Measurements from ENCODE around the gene ALK.

The ALK gene

DNA sequence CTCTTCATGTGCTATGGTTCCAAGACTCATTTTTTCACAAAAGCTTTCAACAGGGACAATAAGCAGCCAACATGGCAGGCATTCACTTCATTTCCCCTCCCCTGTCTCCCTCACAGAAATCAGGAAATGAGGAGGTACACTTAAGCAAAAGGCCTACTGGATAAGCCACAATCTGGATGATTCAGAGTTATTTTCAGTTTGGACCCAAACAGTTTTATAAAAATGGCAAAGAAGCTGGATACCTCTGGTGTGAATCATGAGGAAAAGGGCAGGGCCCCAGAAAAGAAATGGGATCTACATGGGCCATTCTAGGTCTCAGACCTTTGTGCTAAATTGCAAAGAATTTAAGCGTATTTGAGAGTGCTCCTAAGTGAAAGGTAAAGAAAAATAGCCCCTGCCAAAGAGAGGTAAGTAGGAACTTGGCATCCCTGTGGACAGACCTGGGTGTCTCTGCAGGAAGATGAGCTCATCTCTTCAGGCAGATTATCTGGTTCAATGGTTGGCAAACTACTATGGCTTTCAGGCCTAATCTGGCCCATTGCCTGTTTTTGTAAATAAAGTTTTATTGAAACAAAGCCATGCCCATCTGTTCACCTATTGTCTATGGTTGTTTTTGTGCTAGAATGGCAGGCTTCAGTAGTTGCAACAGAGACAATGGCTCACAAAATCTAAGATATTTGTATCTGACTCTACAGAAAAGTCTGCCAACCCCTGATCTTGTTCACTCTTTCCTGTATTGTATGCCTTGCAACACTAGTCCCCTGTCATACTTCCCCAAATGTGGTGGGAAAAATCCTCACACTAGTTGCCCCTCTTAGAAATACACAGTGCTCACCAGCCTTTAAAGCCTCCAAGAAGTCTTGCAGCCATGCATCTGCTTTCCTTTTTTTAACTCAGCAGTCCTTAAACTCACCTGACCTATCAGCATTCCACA, 315.0 kb downstream of the ALK start:
- DNase-seq = no peak

DNA sequence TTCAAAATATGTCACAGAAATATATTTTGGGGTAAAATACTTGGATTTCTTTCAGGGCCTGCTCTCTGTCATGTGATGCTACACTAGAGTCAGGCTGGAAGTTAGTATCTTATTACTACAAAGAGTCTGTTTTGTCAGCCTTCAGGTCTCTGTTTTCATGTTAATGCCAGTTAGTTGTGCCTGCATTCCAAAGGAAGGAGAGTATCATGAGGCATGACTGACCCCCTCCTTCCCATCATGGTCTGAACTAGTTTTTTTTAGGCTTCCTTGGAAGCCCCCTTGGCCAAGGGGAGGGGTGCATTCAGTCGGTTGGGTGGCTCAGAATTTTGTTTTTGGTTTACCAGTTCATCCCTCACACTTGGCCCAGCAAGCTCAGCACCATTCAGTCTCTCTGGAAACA, 318.0 kb downstream of the ALK start:
- DNase-seq = no peak

DNA sequence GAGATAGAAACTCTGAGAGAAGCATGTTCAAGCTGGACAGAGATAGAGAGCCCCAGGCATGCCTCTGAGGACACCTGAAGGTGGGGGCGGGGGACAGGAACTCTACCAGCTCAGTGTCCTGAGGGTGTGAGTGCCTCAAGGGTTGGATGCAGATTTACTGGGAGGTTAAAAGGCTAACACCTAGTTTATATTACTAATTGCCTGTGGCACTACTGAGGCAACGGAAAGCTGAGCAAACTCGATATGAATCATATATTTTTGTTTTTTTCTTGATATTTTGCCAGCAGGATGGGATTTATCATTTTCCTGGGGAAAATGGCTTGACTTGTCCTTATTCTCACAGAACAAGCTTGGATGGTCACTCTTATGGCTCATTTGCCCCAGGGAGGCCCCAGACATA, 319.5 kb downstream of the ALK start:
- no peak for DNase-seq

DNA sequence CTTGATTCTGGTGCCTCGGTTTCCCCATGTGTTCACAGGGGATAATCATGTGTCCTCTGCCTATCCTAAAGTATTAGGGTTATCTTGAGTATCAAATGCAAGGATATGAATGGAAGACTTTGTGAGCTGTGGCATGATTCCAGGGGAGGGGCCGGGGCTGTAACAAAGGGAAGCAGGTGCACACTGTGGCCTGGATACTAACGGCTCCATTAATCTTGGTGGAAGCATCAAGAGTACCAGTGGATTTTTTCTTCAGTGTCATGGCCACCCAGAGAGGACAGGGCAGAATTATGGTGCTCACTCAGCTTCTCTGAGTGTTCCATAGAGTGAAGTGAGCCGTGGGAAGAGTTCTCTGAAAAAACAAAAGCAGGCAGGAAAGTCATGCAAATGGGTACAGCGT, 320.1 kb downstream of the ALK start:
- no peak for DNase-seq

DNA sequence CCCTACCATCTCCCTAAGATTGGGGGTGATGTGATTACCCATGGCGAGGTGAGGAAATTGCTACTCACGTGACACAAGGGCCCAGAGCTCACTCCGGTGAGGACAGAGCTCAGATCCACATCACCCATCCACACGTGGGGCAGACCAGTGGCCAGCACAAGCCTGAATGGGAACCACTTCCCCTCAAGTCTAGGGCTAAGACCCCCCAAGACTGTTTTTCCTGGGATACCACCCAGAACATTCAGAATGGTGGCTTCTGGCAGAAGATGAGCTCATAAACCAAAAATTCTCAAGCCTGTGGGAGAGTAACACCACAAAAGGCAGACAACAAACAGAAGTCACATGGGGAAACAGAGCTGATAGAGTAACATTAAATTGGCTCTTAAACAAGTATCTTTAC, 321.4 kb downstream of the ALK start:
- DNase-seq = no peak

DNA sequence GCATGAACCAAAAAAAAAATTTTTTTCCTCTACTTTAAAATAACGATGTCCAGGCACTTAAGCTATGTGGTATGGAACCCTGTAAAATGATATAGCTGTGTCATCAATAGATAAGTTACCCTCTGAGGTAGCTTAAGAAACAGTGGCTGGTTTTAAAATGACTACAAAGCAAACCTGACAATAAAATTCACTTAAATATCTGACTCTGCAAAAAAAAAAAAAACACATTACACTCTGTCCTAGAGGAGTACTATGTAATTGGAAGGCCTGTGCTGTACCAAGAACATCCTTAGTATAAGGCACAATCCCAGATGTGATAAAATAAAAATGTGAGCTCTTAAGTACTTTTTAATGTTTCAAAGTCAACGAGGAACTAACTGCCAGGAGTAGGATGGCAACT, 322.4 kb downstream of the ALK start:
- no peak for DNase-seq

DNA sequence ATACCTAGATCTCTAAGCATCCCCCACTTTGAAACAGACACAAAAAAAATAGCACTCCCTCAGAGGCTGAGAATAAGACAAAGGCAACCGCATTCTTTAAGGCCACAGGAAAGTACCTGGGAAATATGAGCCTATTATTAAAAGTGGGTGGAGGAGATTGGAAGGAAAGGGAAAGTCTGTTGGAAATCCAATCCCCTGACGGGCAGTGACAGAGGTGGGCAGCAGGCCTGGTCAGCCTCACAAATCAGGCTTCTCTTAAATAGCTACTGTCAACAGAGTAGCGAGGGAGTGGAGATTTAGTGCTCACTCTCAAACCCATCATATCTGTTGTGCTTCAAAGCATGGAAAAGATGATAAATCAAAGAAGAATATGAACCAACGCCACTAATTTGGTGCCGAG, 324.4 kb downstream of the ALK start:
- no peak for DNase-seq

DNA sequence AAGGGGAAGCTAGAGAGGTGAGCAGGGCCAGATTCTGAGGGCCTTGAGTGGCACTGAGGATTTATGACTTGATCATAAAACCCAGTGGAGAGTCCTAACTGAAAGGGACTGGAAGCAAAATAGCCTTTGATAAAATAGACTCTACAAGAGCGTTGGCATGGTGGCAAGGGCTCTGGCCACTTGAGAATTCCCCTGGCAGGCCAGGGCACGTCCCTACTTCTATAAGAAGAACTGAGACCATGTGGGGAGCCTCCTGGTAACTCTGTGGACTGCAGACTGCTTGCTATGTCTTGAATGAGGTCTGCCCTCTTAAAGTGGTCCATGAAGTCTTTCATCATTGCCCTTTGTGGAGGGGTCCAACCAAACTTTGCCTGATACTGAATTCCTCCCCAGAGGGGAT, 324.8 kb downstream of the ALK start:
- DNase-seq = no peak

DNA sequence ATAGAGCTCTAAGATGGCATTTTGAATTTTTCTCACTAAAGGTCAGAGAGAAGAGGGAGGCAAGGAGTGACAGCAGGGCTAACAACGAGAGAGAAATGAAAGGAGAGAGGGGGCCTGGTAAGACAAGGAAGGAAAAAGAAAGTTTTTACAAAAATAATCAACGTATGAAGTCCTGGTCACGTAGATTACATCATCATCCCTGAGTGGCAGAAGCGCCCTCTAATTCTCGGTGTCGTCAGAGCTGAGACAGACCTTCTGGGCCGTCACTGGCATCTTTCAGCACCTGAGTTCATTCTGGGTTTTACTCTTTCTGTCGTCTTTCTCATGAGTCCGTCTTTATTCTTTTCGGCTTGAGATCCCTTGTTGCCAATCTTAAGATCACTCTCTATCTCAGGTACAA, 329.8 kb downstream of the ALK start:
- no peak for DNase-seq

DNA sequence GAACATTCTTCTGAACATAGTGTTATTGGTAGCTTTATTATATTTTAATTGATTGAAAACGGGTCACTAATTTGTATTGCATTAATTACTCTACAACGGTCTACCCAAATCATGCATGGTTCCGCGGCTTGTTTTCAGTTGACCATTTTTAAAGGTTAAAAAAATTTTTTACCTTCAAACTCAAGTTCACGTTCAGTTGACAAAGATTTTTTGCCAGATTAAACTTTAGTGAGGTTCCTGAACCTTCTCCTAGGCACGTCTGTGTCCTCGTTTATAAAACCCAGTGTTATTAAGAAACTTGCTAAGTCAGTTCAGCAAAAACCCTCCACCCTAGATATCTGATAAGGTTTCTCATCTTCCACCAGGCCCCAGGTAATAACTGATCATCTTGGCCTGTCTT, 331.2 kb downstream of the ALK start:
- DNase-seq = no peak

DNA sequence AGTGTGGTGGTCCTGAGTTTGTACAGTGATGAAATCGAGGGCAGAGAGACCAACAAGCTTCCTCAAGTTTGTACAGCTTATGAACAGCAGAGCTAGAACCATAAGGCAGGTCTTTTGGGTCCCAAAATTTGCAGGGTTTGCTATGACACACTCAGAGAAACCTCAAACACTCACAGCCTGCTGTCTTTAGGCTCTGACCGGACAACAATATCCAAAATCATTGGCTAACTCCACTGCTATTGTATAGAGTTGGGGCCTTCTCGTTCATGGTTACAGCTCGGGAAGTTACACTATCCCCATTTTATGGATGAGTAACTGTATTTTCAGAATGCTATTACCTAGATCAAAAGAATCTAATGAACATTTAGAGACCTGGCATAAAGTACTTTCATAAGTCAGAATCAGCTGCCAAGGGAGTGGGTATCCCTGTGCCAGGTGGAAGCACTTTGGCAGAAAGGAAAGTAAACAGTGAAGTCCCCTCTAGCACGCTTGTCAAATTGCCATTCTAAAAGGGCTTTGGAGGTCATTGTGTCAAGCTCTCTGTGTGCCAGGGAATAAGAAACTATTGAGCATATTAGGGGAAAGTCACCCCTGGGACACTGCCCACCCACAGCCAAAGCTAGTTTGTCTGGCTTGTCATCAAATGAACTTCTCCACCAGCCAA, 331.8 kb downstream of the ALK start:
- DNase-seq = no peak

DNA sequence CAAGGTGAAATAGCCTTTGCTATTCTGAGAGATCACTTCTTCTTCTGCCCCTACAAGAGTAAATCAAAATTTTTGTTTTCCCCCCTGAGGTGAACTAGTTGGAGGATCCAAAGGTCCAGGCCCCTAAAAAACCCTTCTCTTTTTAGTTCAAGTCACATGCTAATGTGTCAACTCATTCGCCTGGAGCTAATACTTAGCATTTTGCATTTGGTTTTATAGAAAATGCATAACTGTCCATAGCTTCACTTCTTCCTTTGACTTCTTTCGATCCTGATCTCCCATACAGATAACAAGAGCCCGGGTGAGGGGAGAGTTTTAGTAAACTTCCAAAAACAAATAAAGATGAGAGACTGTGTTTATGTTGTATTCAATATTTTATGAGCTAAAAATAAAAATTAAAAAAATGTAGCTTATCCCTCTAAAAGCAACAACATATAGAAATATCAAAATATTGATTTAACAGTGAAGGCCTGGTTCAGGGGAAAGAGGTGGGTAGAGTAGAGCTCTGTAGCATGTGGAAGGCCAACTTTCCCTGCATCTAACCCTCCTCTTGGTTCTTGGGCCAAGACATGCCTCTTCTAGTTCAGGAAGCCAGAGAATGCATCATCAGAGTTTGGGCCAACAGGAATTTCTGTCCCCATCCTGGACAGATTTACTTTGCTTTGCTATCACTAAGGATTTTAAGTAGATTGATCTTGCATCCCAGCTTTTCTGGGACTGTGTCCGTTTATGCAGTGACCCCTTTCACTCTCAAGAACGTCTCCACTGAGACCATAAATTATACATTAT, 333.8 kb downstream of the ALK start:
- no peak for DNase-seq

DNA sequence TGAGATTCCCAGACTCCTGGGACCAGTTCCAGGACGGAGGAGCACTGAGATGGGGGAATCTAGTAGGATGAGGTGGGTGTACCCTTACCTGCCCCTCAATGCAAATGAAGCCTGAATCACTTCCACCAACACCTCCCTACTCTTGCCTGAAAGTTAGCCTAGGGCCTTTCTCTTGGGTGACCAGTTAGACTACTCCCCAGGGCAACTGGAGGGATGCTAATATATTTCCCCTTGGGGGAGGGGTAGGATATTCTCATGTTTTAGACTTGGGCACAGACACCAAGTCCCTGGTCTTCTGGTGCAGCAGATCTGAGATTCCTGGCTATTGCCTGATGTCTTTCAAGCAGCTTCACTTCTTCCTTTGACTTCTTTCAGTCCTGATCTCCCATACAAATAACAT, 334.5 kb downstream of the ALK start:
- no peak for DNase-seq

DNA sequence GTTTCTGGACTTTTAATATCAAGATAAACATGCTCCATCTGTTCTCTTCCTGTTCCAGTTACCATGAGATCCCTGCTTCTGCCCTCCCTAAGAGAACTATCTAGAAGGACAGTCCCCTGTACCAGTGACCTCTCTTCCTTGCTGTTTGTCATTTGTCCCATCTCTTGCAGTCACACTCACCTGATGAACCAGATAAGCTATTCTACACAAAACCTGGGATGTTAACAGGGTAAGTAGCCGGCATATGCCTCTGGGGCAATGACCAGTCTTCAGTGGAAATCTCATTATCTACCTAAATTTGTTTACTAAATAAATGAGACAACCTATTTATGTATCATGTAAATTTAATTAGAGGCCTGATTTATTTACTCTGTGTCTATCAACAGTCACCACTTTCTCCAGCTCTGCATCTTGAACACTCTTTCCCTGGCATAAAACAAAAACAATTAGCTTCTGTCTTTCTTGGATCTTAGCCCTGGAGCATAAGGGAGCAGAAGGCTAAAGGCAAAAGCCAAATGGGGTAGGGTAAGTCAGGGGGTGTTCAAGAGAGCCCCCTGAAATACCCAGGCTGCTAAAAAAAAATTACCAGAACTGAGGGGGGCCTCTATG, 337.7 kb downstream of the ALK start:
- DNase-seq = no peak

DNA sequence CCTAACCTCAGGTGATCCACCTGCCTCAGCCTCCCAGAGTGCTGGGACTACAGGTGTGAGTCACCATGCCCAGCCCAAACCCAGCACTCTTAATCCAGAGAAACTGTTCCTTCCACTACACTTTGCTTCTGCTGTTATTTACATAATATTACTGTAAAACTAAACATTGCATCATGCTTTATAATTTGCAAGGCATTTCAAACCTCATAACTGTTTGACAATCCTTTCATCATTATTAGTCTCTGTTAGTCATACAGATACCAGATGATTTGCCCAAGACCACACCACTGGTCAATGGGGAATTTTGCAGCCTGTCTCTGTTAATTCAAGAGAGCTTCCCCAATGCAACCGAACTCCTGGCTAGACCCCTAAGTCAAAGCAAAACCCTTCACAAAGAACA, 338.3 kb downstream of the ALK start:
- DNase-seq = no peak

DNA sequence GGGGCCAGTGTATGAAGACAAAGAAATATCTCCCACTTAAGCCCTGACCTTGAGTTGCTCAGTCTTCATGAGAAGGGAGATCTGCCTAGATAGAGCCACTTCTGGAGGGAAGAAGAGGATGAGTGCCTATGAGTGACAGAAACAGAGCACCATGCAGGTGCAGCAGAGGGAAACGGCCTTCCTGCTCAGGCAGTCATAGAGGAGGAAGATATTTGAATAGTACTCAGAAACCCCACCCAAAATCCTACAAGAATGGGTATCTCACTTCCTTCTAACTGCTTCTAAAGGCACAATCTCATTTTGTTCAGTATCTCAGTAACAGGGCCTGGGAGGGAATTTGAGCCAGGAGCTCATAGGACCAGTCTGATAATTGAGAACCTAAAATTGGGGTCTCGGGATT, 339.3 kb downstream of the ALK start:
- no peak for DNase-seq

DNA sequence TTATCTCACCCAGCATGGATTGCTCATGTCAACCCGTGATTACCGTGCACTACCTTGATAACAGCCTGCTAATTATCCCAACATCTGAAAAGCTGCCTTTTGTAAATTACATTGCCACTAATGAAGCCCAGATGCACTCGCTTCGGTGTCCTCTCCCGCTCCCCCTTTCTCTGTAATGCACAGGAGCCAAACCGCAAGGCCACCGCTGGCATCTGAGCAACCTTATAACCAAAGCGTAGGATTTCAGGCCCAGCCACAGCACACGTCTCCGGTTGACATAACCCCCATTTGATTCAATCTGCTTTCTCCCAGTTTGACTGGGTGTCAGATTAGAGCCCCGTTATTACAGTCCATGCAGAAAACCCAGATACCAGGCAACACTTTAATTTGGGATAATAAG, 341.2 kb downstream of the ALK start:
- no peak for DNase-seq

DNA sequence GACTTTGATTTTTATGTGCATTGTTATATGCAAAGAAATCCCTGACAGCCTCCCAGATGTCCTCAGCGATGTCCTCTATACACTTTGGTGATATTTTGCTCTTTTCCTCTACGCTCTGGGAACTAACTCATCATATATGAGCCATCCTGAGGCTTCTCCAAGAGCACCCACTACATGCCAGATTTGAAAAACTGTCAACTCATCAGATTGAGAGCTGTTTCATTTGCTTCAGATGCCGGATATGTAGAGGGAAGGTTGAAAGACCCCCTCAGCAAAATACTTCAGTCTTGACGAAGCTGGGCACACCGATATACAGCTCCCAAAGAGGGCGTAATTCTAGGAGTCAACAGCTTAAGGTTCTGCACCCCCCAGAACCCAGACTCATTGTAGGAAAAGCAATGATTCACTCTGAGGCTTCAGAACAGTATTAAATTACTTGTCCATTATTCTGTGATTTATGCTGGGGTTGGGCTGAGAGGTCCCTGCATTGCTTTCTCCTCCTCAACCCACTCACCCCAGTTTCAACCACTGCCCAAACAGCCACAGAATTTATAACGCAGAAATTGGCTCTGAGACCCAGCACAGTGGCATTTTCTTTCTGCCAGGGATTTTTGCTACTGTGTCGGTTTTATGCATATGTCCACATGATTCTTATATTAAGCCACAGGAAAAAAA, 341.8 kb downstream of the ALK start:
- DNase-seq = no peak

DNA sequence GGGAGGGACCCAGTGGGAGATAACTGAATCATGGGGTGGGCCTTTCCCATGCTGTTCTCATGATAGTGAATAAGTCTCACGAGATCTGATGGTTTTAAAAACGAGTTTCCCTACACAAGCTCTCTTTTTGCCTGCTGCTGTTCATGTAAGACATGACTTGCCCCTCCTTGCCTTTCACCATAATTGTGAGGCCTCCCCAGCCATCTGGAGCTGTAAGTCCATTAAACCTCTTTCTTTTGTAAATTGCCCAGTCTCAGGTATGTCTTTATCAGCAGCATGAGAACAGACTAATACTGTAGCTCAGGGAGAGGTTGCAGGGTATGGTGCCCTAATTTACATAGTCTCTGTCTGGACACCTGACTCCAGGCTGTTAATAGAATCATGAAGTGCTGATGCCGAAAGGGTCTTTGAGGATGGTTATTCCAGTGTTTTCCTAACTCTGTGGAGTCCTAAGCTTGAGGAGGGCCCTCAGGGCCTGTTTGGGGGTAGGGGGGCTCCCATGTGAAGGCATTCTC, 343.2 kb downstream of the ALK start:
- no peak for DNase-seq

DNA sequence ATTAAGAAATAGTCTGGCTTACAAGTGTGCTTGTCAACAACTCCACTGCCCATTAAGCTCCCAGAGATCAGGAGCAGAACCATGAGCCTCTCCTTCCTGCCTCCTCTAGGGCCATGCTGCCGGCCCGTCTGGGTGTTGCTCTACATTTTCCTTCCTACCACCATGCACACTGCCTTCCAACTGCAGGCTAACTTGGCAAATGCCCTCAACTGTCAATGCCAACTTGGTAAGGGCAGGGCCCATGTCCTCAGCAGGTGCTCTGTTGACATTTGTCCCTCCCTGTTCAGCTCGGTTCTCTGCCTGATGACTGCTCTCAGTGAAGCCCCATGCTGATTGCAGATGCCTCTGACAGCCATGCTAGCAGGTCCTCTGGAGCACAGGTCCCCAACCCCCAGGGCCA, 345.2 kb downstream of the ALK start:
- no peak for DNase-seq

DNA sequence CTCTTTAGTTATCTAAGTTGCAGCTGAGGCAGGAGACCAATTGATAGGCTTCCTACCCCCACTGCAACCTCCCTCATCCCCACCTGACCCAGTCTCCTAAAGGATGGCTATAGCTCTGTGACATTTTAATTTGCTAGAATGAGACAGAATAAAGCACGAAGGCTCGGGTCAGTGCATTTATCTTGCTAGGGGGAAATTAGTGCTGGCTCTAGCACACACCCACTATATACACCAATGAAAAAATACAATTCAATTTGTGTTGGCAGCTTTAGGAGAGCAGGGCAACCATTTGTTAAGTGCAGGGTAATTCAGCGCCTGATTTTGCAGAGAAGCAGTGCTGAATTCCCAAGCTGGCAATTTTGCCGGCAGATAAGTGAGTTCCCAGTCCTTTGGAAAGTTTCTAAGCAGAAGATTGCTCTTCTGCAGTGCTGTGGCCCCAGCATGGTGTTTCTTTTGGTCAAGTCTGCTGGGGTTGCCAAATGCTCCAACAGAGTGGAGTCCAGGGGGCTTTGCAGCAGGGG, 346.0 kb downstream of the ALK start:
- no peak for DNase-seq

DNA sequence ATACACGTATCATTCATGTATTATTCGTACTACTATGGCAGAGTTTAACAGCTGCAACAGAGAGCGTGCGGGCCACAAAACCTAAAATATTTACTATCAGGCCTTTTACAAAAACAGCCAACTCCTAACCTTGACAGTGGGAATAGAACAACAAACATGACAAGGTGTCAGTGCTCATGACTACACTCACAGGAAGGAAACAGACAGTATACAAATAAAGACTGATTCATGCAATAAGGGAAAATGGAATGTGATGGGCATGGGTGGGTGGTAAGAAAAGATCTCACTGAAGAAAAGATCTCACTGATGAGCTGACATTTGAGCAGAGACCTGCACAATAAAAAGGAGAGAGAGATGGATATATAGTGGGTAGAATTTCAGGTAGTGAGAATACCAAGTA, 347.8 kb downstream of the ALK start:
- no peak for DNase-seq
